ENCODE results near the gene FAM110A. TPM values are rescaled to one million over a fixed set of nuclear protein-coding genes. Genes with fewer than 3 reads are reported as not detected.

The FAM110A gene
- total RNA-seq, result 1 to 10 TPM; 2.8 to 3.3 TPM

DNA sequence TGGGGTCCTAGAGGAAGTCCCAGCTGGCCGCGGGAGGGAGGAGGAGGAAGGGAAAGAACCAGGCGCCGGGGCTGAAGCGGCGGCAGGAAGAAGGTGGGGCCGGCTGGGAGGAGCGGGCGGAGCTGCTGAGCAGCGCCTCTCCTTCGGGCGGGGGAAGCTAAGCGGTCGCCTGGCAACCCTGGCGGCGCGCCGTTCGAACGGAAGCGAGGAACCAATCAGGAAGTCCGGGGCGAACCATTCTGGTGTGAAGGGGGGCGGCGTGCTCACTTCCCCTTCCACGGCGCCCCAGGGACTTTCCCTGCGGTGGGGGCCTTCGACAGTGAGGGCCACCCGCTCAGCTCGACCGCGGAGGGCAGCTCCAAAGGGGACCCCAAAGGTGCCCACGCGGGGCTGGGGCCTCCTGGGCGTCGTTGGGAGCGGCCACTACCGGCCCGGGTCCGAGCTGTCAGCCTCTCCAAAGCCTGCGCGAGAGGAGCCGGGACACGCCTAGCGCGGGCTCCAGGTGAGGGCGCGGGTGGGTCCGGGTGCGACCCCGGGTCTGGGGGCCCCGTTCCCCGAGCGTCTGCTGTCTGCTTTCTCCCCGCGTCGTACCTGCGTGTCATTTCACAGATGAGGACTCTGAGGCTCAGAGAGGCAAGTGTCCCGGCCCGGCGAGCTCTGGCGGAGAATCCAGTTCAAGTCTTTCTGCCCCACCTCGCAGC is at the start of gene FAM110A:
FAM110A (plus strand) TSS at position 266 of the 701 bp plus-strand sequence. CDS start 11,090 bp downstream, outside the sequence.

Other genes starting within 250 kb of the FAM110A start
- not detected for gene TCF15, start 223.4 kb upstream of the FAM110A start, total RNA-seq
- 10 to 100 TPM; 41.6 to 65.9 TPM for gene SRXN1, start 180.5 kb upstream of the FAM110A start, total RNA-seq
- gene SCRT2, start 157.9 kb upstream of the FAM110A start, total RNA-seq, result not detected
- gene SLC52A3, start 65.2 kb upstream of the FAM110A start, total RNA-seq, result under 1 TPM in 1 of 2 donors, not detected in 1; 0.33 TPM
- gene ANGPT4, start 82.6 kb downstream of the FAM110A start, total RNA-seq, result under 1 TPM in 1 of 2 donors, not detected in 1; under 0.01 TPM
- not detected for gene RSPO4, start 168.6 kb downstream of the FAM110A start, total RNA-seq